ENCODE measurements around the gene ZNF438. TPM values are rescaled to one million over a fixed set of nuclear protein-coding genes. Genes with fewer than 3 reads are reported as not detected.

The ZNF438 gene
- total and polyA plus RNA-seq, 10 of the 15 experiments (the other 5 are each of a cell fraction or from before 2014, with no cell fraction given), result 0.93 to 5.2 (median 1.9) TPM

DNA sequence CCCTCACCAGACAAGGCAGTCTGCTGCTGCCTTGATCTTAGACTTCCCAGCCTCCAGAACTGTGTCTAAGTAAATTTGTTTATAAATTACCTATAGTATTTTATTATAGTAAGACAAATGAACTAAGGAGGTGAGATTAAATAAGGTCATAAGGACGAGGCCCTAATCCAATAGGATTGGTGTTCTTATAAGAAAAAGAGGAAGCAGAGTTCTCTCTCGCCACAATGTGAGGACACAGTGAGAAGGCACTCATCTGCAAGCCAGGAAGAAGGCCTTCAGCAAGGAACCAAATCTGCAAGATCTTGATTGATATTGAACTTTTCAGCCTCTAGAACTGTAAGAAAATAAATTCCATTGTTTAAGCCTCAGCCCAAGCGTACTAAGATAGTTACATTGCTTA, 6.1 kb upstream of the ZNF438 start (continued):
- TF ChIP-seq EED (IDR thresholded peaks at IDR 0.05; ENCODE audit: low read depth), result no peak
- TF ChIP-seq CBX5 (IDR thresholded peaks at IDR 0.05; ENCODE audit: low read depth), result no peak
- TF ChIP-seq HCFC1 (IDR thresholded peaks at IDR 0.05; ENCODE audit: low read length), result no peak
- TF ChIP-seq ATF7 (IDR thresholded peaks at IDR 0.05; ENCODE audit: low read depth), result no peak
- TF ChIP-seq RBBP5 (conservative IDR thresholded peaks at IDR 0.05), result no peak

DNA sequence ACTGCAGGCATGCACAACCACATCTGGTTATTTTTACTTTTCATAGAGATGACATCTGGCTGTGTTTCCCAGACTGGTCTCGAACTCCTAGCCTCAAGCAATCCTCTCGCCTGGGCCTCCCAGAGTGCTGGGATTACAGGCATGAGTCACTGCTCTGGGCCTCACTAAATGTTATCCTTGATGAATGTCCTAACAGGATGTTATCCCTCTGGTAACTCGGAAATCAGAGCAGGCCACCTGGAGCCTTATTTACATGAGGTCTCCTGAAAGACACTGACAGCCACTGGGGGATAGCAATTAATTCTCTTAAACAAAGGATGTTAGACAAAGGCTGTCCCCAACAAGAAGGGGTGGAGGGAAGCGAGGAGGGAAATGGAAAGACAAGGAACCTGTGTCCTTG, 4.5 kb upstream of the ZNF438 start:
- Histone ChIP-seq H3K4me2 (ENCODE audit: control insufficient read depth, insufficient read depth) (no peak overlapping the region), H3K36me3 (ENCODE audit: control insufficient read depth in 2 of 2, insufficient read depth in 2 of 2, low read length in 1 of 2) (no peaks in the 10 kb centered on the region), H3K4me3 (no peak overlapping the region), H2AFZ (ENCODE audit: control insufficient read depth, low read depth, low read length) (no peak overlapping the region), H3K9me3 (replicated peaks; ENCODE audit: control insufficient read depth, insufficient read depth, low read length) (no peaks in the 10 kb centered on the region; the same call in 2 of the 3 replicates), H3K9ac (ENCODE audit: control insufficient read depth, insufficient read depth, low read length) (no peak overlapping the region), H3K27ac (ENCODE audit: control insufficient read depth, insufficient read depth) (no peak overlapping the region), H3K79me2 (ENCODE audit: control insufficient read depth, insufficient read depth, low read length) (no peaks in the 10 kb centered on the region), H4K20me1 (ENCODE audit: control insufficient read depth, insufficient read depth) (no peaks in the 10 kb centered on the region), H3K27me3 (replicated peaks in 1 of 2; ENCODE audit: control insufficient read depth in 2 of 2, insufficient read depth in 2 of 2, low read length in 1 of 2) (no peaks in the 10 kb centered on the region), H3K4me1 (ENCODE audit: control insufficient read depth, insufficient read depth, low read length) (peaks cover 2% of the 10 kb centered on the region; the same call in 1 of the 2 replicates)
- ChIA-PET POLR2A (interaction anchor here (0.6 kb wide), 1 partner anchor 56 kb away, joined by 8 read pairs; no protein-coding TSS in a partner anchor), CTCF (interaction anchor here (0.6 kb wide), 1 partner anchor 252 kb away, joined by 3 read pairs; no protein-coding TSS in a partner anchor), SMC1A (ENCODE audit: uncharacterized antibody, unreplicated experiment) (interaction anchor here (1.0 to 1.5 kb wide), 3 partner anchors 47 to 186 kb away, joined by 3 read pairs; no protein-coding TSS in a partner anchor), RAD21 (ENCODE audit: unreplicated experiment) (interaction anchor here (1.2 kb wide), 1 partner anchor 9 kb away, joined by 4 read pairs; no protein-coding TSS in a partner anchor)
- 82% methylated on average over 4 of the region's 4 CpGs for WGBS (ENCODE audit: insufficient coverage, insufficient replicate concordance, low lambda C conversion rate, missing lambda C conversion rate)
- intact Hi-C loops (cut with micrococcal nuclease; ENCODE audit: unreplicated experiment) (loop anchor here (10.0 kb wide), 1 partner anchor 99 kb away; no protein-coding TSS in a partner anchor), in situ Hi-C loops (cut with MboI) (no loop called here)
- no peak for TF ChIP-seq ZNF207 (IDR thresholded peaks at IDR 0.05; ENCODE audit: borderline replicate concordance)
- TF ChIP-seq, protein P1, sequence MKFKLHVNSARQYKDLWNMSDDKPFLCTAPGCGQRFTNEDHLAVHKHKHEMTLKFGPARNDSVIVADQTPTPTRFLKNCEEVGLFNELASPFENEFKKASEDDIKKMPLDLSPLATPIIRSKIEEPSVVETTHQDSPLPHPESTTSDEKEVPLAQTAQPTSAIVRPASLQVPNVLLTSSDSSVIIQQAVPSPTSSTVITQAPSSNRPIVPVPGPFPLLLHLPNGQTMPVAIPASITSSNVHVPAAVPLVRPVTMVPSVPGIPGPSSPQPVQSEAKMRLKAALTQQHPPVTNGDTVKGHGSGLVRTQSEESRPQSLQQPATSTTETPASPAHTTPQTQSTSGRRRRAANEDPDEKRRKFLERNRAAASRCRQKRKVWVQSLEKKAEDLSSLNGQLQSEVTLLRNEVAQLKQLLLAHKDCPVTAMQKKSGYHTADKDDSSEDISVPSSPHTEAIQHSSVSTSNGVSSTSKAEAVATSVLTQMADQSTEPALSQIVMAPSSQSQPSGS (IDR thresholded peaks at IDR 0.05; ENCODE audit: low read length), result no peak
- TF ChIP-seq, protein P2, sequence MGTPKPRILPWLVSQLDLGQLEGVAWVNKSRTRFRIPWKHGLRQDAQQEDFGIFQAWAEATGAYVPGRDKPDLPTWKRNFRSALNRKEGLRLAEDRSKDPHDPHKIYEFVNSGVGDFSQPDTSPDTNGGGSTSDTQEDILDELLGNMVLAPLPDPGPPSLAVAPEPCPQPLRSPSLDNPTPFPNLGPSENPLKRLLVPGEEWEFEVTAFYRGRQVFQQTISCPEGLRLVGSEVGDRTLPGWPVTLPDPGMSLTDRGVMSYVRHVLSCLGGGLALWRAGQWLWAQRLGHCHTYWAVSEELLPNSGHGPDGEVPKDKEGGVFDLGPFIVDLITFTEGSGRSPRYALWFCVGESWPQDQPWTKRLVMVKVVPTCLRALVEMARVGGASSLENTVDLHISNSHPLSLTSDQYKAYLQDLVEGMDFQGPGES (IDR thresholded peaks at IDR 0.05), result no peak
- TF ChIP-seq SREBF2 (IDR thresholded peaks at IDR 0.05; ENCODE audit: low read length), result no peak
- TF ChIP-seq RUNX3 (IDR thresholded peaks at IDR 0.05; ENCODE audit: low read length), result no peak
- TF ChIP-seq TCF7 (IDR thresholded peaks at IDR 0.05; ENCODE audit: borderline replicate concordance), result no peak
- TF ChIP-seq SMAD5 (IDR thresholded peaks at IDR 0.05; ENCODE audit: low read depth), result no peak
- TF ChIP-seq BRCA1 (IDR thresholded peaks at IDR 0.05; ENCODE audit: low read depth, low read length), result no peak
- TF ChIP-seq CBX5 (IDR thresholded peaks at IDR 0.05; ENCODE audit: low read depth), result no peak
- no peak for TF ChIP-seq MTA2 (IDR thresholded peaks at IDR 0.05; ENCODE audit: low read depth)
- DNase-seq (ENCODE audit: low read depth, low spot score), result no peak
- no TSS peak for BruUV-seq (replicated peaks)
- no peak for FAIRE-seq
- no peak for ATAC-seq
